GM18520 (cell line): ENCODE data around the gene TSPYL2.

Source experiments
- ATAC-seq: cut with Tn5 transposase; IDR thresholded peaks from one replicate; pipeline ENCODE4 v1.9.1; 2021; ENCODE audit not compliant: unreplicated experiment

Gene TSPYL2

GRCh38 chrX:53081925-53082772 lies at the start of gene TSPYL2:
Gene TSPYL2, plus strand, starts transcription at chrX:53082367. Its CDS starts 132 bp downstream, at chrX:53082499.
- ATAC-seq = peak; percentile 90

DNA sequence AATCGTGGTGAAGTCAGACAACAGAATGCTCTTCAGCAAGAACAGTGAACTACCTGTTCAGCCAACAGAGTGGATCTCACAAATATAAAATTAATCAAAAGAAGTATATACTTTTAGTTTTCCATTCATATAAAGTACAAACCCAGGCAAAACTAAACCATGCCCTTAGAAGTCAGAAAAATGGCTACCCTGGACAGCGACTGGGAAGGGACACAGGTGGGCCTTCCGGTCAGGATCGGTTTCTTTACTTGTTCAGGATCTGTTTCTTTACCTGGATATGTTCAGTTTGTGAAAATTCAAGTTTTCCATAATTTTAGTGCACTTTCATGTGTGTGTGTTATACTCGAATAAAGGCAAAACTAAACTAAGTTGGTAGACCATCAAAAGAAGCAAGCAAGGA lies 46.0 kb upstream of the TSPYL2 start:
- no peak for ATAC-seq

GRCh38 chrX:53039236-53039635 lies 42.9 kb upstream of the TSPYL2 start:
- ATAC-seq = no peak

DNA sequence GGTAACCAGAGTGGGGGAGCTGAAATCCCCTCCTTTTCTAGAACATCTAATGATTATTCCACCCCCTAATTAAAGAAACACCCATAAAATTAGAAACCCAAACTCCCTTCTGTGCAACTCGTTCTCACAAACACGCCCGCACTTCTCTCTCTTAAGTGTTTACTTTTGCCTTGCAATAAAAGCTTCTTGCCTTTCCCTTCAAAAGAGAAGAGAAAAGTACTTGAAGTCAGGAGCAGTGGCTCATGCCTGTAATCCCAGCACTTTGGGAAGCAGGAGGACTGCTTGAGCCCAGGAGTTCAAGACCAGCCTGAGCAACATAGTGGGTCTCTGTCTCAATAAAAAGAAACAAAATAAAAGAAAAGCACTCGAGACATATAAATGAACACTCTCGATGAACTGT lies 37.2 kb upstream of the TSPYL2 start:
- ATAC-seq = no peak

GRCh38 chrX:53047228-53047627 lies 34.9 kb upstream of the TSPYL2 start:
- no peak for ATAC-seq

- ATAC-seq = no peak
These were observed 33.7 kb upstream of the TSPYL2 start, which contains the start of gene GPR173 for GRCh38 chrX:53048169-53049126. Gene GPR173, plus strand, starts transcription at chrX:53048789. Its CDS starts 27,833 bp downstream, at chrX:53076622.

DNA sequence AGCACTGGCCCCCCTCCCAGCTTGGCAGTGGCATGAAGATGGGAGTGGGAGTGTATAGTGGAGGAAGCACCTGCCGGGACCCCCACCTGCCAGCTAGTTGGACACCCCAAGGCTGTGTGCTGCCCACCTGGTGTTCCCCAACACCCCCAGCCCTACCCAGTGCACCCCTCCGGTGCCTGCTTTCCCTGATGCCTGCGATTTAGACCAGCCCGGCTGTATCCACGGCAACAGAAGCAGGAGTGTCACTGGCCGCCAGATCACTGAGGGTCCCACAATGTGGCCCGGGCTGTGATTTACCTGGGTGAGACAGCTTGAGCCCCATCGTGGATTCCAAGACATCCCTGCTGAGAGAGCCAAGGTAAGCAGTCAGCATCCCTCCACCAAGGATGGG lies 33.0 kb upstream of the TSPYL2 start:
- no peak for ATAC-seq

DNA sequence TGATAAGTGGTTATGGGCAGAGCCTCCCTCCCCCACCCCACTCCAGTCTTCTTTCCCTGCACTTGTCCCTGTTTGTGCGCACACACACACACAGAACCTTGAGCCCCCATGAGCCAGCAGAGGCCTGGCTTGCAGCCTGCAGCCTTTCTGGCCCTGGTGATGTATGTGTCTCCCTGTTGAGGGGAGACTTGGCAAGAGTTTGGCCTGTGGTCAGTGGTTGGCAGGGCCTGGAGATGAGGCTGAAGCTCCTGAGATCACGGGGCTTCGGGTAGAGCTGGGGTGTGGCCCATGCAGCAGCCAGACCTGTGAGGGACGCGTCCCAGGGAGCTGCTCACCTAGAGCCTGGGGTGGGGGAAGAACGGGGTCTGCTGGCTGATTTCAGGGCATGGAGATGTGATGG lies 31.3 kb upstream of the TSPYL2 start:
- ATAC-seq = no peak

DNA sequence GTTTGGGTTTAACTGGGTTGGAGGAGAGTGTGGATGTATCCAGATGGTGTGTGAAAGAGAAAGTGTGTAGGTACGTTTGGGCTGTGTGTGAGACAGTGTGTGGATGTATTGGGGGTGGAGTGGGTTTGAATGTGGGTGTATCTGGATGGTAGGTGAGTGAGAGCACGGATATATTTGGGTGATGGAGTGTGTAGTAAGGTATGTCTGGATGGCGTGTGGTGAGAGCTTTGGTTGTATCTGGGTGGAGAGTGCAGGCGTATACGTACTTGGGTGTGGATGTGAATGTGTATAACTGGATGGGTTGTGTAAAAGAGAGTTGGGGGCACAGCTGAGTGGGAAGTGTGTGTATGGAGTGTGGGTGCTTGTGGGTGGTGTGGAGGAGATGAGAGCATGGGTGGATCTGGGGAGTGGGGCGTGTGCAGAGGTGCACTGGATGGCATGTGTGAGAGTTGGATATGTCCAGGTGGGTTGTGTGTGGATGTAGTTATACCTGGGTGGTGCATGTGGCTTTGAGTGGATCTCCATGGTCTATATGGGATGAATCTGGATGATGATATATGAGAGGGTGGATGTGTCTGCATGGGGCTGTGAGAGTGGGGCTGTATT lies 26.8 kb upstream of the TSPYL2 start:
- ATAC-seq = no peak

GRCh38 chrX:53056292-53056691 lies 25.9 kb upstream of the TSPYL2 start:
- no peak for ATAC-seq

DNA sequence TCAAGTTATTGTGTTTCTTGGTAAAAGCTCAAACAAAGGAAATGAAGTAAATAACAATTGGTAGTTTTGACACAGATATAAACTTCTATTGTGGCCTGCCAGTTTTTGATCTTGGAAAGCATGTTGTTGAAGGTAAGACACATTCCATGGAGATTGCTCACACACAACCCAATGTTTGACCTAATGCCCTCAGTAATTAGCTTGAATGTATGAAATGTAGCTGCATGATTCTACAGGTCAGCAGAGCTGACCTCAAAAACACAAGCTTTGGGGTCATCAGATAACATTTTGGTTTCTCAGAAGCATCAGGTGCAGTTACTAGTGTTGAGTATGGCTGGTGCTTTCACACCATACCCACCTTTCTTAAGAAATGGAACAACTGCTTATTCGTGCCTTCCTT lies 17.1 kb upstream of the TSPYL2 start:
- no peak for ATAC-seq

DNA sequence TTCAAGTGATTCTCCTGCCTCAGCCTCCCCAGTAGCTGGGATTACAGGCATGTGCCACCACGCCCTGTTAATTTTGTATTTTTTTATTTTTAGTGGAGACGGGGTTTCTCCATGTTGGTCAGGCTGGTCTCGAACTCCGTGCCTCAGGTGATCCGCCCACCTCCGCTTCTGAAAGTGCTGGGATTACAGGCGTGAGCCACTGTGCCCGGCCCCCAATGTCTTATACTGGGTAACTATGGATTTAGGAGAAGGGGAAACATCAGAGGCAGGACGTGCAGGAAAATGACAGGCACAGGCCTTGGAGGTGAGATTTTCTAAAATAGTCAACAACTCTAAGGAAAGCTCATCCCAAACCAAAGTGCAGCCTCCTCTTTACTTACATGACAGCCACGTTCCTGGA lies 11.1 kb upstream of the TSPYL2 start:
- no peak for ATAC-seq

- ATAC-seq = peak; percentile 74
These were observed 10.4 kb upstream of the TSPYL2 start for GRCh38 chrX:53071604-53072417.

DNA sequence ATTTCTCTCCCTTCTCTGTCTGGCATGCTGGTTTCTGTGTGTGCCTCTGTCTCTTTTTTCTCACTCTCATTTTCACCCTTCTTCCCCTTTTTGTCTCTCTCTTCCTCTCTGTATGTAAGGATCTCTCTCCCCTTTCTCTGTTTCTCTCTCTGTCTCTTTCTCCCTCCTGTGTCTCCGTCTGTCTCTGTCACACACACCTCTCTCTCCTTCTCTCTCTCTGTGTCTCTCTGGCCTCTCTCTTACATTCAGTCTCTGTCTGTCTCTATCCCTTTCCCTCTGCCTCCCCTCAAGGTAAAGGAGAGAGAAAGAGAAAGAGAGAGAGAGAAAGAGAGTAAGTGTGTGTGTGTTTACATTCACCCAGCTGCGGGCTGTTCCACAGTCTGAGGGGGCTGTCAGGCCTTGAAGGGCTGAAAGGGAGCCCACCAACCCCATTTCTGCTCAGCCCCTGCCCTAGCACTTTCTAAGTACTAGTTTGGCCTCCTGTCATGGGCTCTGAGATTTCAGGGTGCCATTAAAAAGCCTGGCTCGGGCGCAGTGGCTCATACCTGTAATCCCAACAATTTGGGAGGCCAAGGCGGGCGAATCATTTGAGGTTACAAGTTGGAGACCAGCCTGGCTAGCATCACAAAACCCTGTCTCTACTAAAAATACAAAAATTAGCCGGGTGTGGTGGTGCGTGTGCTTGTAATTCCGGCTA lies 9.6 kb upstream of the TSPYL2 start:
- no peak for ATAC-seq

- no peak for ATAC-seq
These were observed 9.0 kb upstream of the TSPYL2 start for GRCh38 chrX:53073115-53073586.

DNA sequence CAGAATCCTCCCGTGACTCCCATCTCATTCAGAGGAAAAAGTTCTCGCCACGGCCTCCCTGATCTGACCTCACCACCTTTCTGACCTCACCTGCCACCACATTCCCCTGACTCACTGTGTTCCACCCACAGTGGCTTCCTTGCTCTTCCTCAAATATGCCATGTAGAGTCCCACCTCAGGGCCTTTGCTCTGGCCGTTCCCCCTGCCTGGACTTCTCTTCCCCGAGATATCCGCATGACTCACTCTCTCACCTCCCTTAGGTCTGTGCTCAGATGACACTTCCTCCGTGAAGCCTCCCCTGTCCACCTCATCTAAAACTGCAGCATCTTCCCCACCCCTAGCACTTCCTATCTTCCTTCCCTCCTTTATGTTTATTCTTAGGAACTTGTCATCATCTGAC lies 7.2 kb upstream of the TSPYL2 start:
- ATAC-seq = no peak

GRCh38 chrX:53076671-53077070 lies 5.5 kb upstream of the TSPYL2 start:
- ATAC-seq = no peak

- ATAC-seq = no peak
These were observed 4.7 kb upstream of the TSPYL2 start for GRCh38 chrX:53077207-53078197.

DNA sequence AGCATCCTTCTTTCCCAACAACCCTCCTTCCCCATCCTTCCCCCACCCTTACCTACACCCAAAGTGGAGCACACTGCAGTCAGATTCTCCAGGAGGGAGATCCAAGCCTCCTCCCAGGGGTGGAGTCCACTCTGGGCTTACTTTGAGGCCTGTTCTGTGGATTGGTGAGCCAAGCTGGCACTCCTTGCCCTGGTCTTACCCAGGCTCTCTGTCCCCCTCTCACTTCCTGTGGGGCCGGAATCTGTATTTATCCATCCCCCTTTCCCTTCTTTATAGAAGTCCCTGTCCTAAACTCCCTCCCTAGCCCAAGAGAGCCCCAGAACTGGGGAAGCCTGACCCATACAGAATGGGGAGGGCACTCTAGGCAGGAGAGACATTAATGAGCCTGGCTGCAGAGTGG lies 3.2 kb upstream of the TSPYL2 start:
- no peak for ATAC-seq
